ENCODE results near the gene ANKRD34A.

The ANKRD34A gene

DNA sequence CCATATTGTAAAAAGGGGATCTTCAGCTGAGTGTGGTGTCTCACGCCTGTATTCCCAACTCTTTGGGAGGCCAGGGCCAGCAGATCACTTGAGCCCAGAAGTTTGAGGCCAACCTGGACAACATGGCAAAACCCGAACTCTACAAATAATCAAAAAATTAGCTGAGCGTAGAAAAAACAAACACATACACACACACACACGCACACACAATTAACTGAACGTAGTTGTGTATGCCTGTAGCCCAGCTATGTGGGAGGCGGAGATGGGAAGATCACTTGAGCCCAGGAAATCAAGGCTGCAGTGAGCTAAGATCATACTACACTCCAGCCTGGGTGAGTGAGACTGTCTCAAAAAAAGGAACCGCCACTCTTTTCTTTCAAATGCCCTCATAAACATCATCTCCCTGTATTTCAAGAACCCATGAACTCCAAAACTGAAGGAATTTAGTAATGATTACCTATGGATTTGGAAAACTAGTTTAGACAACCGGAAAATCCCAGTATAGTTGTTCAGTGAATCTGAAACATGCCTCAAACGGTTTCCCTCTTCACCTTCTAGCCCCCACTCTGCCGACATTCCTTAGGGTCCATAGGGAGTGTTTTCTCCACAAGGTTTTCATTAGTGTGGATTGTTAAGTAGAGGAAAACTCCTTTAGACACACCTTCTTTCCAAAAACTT is 27.5 kb upstream of the ANKRD34A start:
- no peak for DNase-seq (ENCODE audit: low read depth in 2 of 3, low spot score in 1 of 3)

DNA sequence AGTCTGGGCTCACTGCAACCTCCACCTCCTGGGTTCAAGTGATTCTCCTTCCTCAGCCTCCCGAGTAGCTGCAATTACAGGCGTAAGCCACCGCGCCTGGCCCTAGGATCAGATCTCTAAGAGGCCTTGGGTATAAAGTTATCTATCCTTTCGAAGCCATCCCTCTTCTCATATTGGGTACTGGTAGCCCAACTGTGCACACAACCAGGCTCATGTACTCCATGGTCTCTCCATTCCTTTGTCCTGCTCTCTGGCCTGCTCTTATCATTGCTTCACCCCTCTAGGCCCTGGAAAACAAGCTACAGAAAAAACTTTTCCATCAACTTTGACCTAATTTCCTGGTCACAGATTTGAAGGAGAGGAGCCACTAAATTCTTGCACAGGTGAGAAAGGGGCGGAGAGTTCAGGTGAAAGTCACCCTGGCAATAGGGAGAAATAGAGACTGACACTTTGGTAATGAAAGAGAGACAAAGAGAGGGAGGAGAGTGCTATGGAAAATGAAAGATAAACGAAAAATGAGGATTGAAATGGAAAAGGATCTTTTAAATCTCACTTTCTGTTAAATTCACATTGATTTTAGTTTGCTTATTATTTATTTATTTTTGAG is 26.0 kb upstream of the ANKRD34A start:
- DNase-seq (ENCODE audit: low read depth in 2 of 3, low spot score in 1 of 3) = no peak

DNA sequence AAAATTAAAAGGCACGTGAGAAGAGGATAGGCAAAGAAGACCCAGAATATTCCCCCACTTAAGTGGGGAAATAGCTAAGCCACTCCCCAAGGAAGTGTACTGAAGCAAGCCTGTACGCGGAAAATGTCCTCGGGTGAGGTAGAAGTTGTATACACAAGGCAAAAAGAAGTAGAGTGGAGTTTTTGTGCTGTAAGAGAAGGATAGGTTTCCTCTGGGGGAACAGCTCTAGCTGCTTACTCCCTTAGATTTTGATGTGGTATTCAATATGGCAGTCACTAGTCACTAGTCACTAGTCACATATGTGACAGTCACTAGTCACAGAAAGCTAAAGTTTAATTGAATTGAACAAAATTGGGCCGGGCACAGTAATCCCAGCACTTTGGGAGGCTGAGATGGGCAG is 24.4 kb upstream of the ANKRD34A start:
- no peak for DNase-seq (ENCODE audit: low read depth in 2 of 3, low spot score in 1 of 3)

DNA sequence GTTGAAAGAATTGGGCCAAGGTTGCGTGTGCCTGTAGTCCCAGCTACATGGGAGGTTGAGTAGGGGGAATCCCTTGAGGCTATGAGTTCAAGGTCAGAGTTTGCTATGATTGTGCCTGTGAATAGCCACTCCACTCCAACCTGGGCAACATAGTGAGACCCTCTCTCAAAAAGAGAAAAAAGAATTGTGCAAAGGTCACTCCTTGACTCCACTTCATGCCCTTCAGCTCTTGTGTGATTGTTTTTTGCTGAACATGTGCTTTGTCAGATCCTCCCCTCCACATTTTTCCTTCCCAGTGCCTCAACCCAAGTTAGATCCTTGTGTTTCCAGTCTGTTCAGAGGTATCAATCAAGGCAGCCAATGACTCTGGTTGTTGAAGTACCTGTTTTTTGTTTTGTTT is 23.6 kb upstream of the ANKRD34A start:
- DNase-seq (ENCODE audit: low read depth in 2 of 3, low spot score in 1 of 3) = no peak

DNA sequence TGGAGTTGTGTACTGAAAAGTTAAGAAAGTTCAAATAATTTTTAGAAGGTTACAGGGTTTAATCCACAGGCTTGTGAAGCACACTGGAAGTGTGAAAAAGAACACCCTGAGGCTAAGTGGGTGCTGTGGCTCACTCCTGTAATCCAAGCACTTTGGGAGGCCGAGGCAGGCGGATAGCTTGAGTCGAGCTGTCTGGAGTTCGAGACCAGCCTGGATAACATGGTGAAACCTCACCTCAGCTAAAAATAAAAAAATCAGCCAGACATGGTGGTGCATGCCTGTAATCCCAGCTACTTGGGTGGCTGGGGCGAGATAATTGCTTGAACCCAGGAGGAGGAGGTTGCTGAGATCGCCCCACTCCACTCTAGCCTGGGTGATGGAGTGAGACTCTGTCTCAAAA is 22.2 kb upstream of the ANKRD34A start:
- DNase-seq (ENCODE audit: low read depth in 2 of 3, low spot score in 1 of 3) = no peak

DNA sequence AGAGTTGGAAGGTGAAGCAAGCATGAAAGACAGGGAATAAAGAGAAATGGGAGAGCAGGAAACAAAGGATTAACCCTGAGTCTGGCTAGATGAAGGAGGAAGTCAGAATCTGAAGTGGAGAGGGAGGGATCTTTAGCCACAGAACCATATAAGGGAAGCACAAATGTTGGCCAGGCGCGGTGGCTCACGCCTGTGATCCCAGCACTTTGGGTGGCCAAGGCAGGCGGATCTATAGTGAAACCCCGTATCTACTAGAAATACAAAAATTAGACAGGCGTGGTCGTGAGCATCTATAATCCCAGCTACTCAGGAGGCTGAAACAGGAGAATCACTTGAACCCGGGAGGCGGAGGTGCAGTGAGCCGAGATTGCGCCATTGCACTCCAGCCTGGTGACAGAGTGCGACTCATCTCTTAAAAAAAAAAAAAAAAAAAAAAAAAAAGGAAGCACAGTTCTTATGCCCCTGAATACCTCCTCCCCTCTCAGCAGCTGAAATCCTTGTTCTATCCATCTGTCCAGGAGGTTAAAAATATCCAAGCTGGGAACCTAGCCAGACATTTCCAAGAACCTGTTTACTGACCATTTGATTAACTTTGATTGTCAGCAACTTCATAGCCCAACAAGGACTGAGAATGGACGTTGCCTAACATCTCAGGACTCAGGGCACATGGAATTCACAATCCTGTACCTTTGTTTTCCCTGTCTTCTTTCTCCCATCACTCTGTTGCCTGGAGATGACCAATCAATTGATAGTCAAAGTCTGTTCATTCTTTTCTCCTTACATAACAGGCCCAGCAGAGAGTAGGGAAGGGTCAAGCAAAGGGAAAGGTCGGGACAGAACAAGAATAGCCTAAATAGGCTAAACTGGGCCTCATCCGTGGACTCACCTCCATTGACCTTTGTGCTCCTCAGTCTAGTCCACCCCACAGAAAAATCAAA is 21.4 kb upstream of the ANKRD34A start:
- DNase-seq (ENCODE audit: low read depth in 2 of 3, low spot score in 1 of 3) = no peak

DNA sequence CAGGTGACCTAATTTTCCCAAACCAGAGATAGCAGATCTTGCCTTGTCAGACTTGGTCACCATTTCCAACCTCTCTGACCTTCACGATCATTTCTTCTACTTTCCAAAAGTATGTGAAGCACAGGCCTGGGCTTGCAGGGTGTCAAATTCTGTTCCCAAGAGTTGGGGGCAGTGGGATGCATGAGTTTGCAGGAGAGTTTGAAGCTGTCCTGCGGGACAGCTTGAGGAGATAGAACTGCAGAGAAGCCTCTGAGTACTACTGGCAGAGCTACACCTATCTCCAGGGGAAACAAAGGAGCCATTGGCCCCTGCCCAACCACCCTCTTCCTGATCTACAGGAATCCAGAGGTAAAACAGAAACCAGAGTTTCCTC is 20.7 kb upstream of the ANKRD34A start:
- DNase-seq (ENCODE audit: low read depth in 2 of 3, low spot score in 1 of 3) = no peak

DNA sequence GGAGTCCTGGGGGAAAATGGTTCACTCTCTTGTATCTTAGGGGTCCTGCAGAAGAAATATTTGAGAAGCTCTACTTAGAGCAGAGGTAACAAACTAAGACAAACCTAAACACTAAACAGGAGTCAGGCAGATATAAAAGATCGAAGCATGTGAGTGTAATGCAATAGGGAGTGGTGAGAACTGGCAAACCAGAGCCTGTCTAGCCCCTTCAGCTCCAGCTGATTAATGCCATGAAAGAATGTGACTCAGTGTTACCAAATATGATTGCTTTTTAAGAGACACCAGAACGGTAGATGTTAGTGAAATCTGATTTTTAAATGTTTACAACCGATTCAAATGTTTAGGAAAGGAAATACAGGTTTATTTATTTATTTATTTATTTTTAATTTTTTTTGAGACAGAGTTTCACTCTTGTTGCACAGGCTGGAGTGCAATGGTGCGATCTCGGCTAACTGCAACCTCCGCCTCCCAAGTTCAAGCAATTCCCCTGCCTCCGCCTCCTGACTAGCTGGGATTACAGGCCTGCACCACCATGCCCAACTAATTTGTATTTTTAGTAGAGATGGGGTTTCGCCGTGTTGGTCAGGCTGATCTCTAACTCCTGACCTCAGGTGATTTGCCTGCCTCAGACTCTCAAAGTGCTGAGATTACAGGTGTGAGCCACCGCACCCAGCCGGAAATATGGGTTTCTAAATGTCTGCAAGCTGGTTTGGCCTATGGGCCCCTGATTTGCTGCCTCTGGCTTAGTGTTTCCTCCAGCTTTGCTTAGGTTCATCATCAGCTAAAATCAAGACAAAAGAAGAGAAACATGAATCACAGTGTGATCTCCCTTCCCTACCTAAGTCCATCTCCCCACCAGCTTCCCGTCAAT is 19.8 kb upstream of the ANKRD34A start:
- DNase-seq (ENCODE audit: low read depth in 2 of 3, low spot score in 1 of 3) = no peak

DNA sequence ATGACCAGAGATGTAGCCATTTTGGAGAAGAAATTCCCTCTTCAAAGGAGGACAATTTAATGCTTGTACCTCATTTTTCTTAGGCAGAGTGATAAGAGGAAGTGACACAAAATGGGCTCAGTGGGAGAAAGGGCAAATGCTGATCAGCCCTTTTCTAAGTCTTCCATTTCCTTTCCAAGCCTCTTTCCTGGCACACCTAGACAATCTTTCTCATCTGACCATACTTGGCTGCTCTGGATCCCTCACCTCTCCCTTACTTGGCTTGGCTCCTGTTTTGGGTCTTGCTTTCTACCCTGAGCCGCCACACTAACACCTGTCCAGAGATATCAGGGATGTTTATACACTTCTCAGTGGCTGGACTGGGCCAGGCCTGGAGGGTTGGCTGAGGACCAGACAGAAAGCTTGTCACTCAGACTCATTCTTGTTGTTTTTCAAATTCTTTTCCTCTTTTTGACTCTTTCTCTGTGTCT is 18.9 kb upstream of the ANKRD34A start:
- DNase-seq (ENCODE audit: low read depth in 2 of 3, low spot score in 1 of 3) = no peak

DNA sequence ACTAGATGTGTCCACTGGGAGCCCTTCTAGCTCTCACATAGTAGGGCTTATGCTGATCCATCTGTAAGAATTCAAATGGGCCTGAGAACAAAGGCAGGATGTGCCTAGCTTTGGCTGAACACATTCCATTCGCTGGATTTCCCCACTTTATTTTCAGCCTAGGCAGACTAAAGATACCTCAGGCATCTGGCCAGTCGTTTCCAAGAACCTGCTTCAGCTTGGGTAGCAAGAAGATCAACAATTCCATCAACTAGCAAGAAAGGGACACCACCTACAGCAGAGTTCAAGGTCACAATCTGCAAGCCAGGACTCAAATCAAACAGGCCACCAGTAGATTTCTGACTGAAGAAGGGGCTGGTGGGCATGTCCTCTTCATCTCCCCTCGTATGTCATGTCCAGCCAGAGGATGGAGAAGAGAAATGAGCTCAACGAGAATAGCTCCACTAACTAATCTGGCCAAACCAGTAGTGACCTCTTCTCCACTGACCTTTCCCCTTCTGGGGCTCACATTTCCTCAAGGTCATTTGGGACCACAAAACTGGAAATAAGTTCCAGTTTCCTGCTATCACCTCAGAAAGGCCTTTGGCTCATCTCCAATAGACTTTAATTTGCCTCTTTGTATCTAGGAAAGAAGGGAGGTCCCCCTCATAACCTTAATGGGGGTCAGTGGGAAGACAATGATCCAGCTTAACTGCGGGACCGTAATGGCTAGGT is 17.8 kb upstream of the ANKRD34A start:
- DNase-seq (ENCODE audit: low read depth in 2 of 3, low spot score in 1 of 3) = no peak

DNA sequence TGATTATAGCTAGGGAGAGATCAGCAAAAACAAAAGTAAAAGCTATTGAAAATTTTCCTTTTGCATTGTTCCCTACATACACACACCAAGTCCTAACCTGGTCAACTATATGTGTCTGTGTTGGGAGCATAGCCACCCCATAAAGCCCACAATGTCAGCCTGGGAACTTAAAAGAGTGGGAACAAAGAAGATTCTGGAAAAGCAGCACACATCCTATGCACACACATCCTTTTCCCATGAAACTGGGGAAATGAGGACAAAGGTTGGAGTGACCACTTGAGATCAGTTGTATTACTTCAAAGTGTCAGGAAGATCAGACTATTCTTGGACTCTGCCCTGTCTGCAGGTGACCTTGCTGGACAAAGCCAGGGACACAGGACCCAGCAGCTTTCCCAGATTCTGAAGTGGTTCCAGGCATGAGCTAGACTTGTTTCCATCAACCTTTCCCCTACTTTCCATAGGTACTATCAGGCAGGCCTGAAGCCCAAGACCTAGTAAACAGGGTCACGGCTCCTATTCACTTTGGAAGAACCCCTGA is 16.2 kb upstream of the ANKRD34A start:
- DNase-seq (ENCODE audit: low read depth in 2 of 3, low spot score in 1 of 3) = no peak

DNA sequence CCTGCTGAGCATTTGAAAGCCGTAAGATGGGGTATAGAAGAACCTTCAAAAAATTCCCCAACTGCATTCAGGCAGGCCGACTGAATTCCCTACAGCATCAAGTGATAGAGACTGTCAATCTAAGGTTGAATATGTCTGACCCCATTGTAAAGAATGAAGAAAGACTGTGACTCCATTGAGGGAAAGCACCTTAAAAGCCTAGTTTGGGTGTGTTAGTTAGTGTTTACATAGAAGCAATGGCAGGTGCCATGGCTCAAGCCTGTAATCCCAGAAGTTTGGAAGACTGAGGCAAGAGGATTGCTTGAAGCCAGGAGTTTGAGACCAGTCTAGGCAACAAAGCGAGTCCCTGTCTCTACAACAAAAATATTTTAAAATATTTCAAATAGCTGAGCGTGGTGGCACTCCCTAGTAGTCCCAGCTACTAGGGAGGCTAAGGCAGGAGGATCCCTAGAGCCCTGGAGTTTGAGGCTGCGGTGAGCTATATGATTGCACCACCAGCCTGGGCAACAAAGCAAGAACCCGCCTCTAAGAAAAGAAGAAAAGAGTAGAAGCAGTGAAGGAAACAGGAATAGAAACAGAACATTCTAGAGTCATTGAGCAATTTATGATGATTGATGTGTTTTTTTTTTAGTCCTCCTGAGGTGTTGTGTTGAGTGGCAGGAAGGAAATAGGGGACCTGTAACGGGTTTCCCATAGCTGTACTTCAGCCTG is 15.5 kb upstream of the ANKRD34A start:
- DNase-seq (ENCODE audit: low read depth in 2 of 3, low spot score in 1 of 3) = no peak

DNA sequence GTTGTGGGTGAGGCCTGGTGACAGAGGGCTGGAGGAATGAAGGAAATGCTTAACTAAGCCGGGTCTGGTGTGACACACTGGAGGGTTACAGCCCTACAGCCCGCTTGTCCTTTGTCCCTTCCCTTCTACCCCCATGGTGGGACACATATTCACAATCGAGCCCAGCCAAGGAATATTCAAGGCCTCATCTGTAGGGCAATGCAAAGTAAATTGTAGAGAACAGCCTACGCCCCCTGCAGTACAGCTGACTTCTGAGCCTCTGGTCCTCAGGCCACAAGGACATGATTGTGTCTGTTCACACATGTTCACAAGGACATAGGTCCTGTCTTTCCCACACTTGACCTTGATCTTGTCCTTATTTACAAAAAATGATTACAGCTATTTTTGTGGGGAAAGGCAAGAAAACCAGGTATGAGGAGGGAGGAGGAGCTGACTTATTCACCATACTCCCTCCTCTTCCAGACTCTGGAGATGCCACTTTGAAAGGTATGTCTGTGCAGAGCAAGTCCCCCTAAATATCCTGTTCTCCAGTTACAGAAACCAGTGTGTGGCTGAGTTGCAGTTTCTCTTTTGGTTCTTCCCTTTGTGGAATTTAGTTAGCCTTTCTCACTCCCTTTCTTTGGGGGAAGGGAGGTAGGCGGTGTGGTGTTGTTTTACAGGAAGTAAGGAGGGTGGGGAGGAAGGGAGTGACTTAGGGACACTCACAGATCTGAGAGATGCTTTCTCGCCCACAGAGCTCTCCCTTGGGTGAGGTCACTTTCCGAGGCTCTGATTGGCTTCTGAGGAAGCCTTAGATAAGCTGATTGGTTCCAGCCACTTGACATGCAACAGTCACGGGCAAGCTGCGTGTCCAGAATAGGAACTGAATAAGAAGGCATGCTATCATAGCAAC is 14.7 kb upstream of the ANKRD34A start:
- peak; percentile 75 to 83 (median 80) for DNase-seq (ENCODE audit: low read depth in 2 of 3, low spot score in 1 of 3)

DNA sequence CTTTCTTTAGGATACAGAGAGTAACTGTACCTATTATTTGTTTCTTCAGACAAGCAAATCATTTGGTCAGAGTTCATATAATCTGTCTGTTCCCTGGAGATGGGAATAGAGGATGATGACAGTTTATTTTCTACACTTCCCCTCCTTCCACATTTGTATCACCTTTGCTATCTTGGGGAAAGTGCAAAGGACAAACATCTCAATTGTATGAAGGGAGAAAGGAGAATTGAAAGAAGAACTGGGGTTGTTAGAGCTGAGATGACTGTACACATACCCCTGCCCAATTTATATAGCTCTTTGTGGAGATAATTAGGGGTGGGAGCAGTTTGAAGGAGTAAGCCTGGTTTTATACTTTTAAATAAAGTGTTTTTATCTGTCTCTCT is 14.1 kb upstream of the ANKRD34A start:
- no peak for DNase-seq (ENCODE audit: low read depth in 2 of 3, low spot score in 1 of 3)

DNA sequence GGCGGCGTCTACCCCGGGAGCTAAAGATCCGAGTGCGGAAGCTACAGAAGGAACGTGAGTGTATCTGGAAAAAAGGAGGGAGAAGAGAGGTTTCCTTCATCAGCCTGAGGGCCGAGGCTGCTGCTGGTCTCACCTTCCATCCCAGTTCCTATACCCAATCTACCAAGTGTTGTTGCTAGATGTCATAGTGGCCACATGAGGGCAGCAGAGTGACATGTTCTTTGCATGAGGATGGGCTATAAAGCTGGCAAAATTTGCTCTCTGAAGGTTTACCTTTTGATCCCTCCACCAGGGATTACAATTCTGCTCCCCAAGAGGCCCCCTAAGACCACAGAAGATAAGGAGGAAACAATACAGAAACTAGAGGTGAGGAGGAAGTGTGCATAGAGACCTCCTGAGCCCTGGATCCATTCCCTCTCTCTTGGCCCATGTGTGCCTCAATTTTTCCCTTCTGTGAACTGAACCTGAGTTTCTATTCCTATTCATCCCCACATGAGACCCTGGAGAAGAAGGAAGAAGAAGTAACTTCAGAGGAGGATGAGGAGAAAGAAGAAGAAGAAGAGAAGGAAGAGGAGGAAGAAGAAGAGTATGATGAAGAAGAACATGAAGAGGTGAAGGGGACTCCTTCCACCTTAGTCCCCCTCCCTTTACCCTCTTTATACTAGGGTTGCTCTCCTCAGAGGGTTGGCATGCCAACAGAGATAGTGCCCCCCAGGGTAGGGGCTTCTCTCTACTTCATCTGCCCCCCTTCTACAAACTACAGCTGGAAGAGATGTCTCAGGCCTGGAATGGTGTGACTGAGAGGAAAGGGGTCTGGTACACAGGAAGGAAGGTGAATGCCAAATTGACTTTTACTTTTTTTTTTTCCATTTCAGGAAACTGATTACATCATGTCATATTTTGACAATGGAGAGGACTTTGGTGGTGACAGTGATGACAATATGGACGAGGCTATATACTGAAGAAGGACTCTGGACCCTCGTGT is 13.4 kb upstream of the ANKRD34A start:
- peak in 1 of 3 donors; percentile 56 for DNase-seq (ENCODE audit: low read depth in 2 of 3, low spot score in 1 of 3)

DNA sequence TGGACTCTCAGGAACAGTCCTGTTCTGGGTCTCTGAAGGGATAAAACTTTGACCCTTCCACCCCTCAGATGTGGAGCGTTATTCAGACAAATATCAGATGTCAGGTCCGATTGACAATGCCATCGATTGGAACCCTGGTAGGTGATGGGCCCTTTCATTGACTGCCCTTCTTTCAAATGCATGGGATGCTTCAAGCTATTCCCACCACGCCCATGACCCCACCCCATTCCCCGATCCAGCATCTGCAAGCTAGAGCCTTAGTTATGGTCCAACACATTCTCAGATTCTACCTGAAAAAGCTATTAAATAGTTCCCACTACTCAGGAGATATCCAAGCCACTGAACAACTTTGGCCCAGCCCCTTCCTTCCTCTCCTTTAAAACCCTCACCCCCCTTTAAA is 12.6 kb upstream of the ANKRD34A start:
- DNase-seq (ENCODE audit: low read depth in 2 of 3, low spot score in 1 of 3) = no peak

DNA sequence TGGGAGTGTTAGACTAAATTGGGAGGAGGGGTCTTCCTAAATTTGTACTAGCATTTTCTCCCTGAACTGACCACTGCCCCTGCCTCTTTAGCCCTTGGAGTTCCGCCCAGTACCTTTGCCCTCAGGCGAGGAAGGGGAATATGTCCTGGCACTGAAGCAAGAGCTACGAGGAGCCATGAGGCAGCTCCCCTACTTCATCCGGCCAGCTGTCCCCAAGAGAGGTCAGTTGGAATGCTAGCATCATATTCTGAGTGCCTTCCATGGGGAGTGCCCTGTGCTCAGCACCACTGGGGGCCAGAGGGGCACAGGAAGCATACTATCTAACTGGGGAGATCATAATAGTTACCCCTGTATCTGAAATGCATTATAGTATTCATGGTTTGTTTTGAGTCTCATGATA is 10.8 kb upstream of the ANKRD34A start:
- no peak for DNase-seq (ENCODE audit: low read depth in 2 of 3, low spot score in 1 of 3)

All from stimulated activated CD4-positive, alpha-beta T cell treated with anti-CD3 and anti-CD28 coated beads, Interleukin-12 subunit alpha, Interleukin-12 subunit beta, amount 100 ng/mL, for 48 hours (primary cell).